A549 (cell line): Measurements from ENCODE around the gene TMEM82. TPM values are rescaled to one million over a fixed set of nuclear protein-coding genes. Genes with fewer than 3 reads are reported as not detected.
"Not testable (repeated sequence)": the region's sequence is repeated elsewhere in the genome, so short reads cannot be mapped to it uniquely, and the experiment has no call there.

Experiments
- ATAC-seq, 2 experiments: fragments of 200-7000 bp in 1 of 2; fragments of >200 bp in 1 of 2; cut with Nextera tagmentation in 1 of 2; cut with Tn5 transposase in 1 of 2; 3 replicates each; pipeline versions ENCODE4 v1.8.0 to v1.9.1; 2018 to 2020; ENCODE audit warnings: mild to moderate bottlenecking in 1 of 2, moderate library complexity in 1 of 2
- CTCF ChIA-PET: fragments of 300-600 bp; sonication (Branson Sonifier 250); formaldehyde crosslinking; extraction: SDS; loops from one replicate; lab custom pipeline; 2021; ENCODE audit warnings: antibody characterized with exemption, inconsistent platforms; lab: Yijun Ruan, JAX
- POLR2A ChIA-PET: fragments of 350-600 bp; formaldehyde crosslinking; extraction: SDS; loops from one replicate; lab custom pipeline; 2021; ENCODE audit warnings: antibody characterized with exemption, inconsistent platforms; lab: Yijun Ruan, JAX
- DNase-seq, 2 experiments: peaks; one replicate each; pipeline versions ENCODE4 v3.0.0 to v3.0.0-alpha.2; 2011 to 2016; ENCODE audit warnings: low read depth in 1 of 2, low spot score in 1 of 2
- FAIRE-seq: peaks from 2 replicates; lab custom pipeline; 2011; peaks lifted over from hg19 to GRCh38; lab: Jason Lieb, UNC
- H3K27ac ChIP-seq, 2 experiments: fragments of >200 bp; sonication (Bioruptor Twin); formaldehyde crosslinking; 3 replicates each; pipeline ENCODE4 v1.5.1; 2016 to 2017
- H3K4me1 ChIP-seq: fragments of >200 bp; sonication (Bioruptor Twin); formaldehyde crosslinking; 3 replicates; pipeline ENCODE4 v1.6.1; 2016
- H3K4me2 ChIP-seq: fragments of >200 bp; sonication (Bioruptor Twin); formaldehyde crosslinking; 3 replicates; pipeline ENCODE4 v1.6.1; 2016
- H3K4me3 ChIP-seq: fragments of >200 bp; sonication (Bioruptor Twin); formaldehyde crosslinking; 3 replicates; pipeline ENCODE4 v1.5.1; 2016
- H3K9me3 ChIP-seq: fragments of >200 bp; sonication (Bioruptor Twin); formaldehyde crosslinking; 3 replicates; pipeline ENCODE4 v1.6.1; 2016
- CHD2 ChIP-seq: fragments of 150-350 bp; IDR thresholded peaks from 2 replicates; pipeline ENCODE4 v1.6.1; 2014; ENCODE audit warnings: low read length; ENCODE audit not compliant: partially characterized antibody
- EHF ChIP-seq: fragments of 250-450 bp; sonication (Bioruptor Pico); IDR thresholded peaks from 2 replicates; pipeline ENCODE4 v1.5.0; 2020; ENCODE audit warnings: mild to moderate bottlenecking
- EHMT2 ChIP-seq: fragments of 200-600 bp; sonication (generic); IDR thresholded peaks from 2 replicates; pipeline ENCODE4 v1.6.1; 2016; ENCODE audit warnings: antibody characterized with exemption, low read depth, mild to moderate bottlenecking, moderate library complexity
- EP300 ChIP-seq, 2 experiments: fragments of >200 bp; sonication (Bioruptor Twin); formaldehyde crosslinking; IDR thresholded peaks; 2 replicates in 1 of 2; 3 replicates in 1 of 2; pipeline ENCODE4 v1.6.1; 2016 to 2017
- ESRRA ChIP-seq: fragments of 150-350 bp; IDR thresholded peaks from 2 replicates; pipeline ENCODE4 v1.6.1; 2014; ENCODE audit warnings: mild to moderate bottlenecking, low read length, borderline replicate concordance
- FOXS1 ChIP-seq: fragments of 250-450 bp; sonication (Bioruptor Pico); IDR thresholded peaks from 2 replicates; pipeline ENCODE4 v1.5.0; 2020; ENCODE audit warnings: mild to moderate bottlenecking, moderate library complexity
- HOXA7 ChIP-seq: fragments of 250-450 bp; sonication (Bioruptor Pico); IDR thresholded peaks from 2 replicates; pipeline ENCODE4 v1.5.0; 2020; ENCODE audit warnings: mild to moderate bottlenecking, moderate library complexity
- HOXB13 ChIP-seq: fragments of 250-450 bp; sonication (Bioruptor Pico); IDR thresholded peaks from 2 replicates; pipeline ENCODE4 v1.5.0; 2020; ENCODE audit warnings: low read depth, mild to moderate bottlenecking, moderate library complexity
- JUNB ChIP-seq: fragments of >200 bp; sonication (Bioruptor Twin); formaldehyde crosslinking; IDR thresholded peaks from 2 replicates; pipeline ENCODE4 v1.6.1; 2016
- NPAS2 ChIP-seq: fragments of 250-450 bp; sonication (Bioruptor Pico); IDR thresholded peaks from 2 replicates; pipeline ENCODE4 v1.8.0; 2022; ENCODE audit warnings: mild to moderate bottlenecking, moderate library complexity, borderline replicate concordance
- RAD21 ChIP-seq, 2 experiments: fragments of >200 bp in 1 of 2; sonication (Bioruptor Twin) in 1 of 2; formaldehyde crosslinking in 1 of 2; IDR thresholded peaks in 1 of 2; conservative IDR thresholded peaks in 1 of 2; 2 replicates in 1 of 2; 3 replicates in 1 of 2; pipeline ENCODE4 v1.6.1; 2012 to 2018; ENCODE audit warnings: inconsistent platforms in 1 of 2
- RCOR1 ChIP-seq: fragments of 150-350 bp; IDR thresholded peaks from 2 replicates; pipeline ENCODE4 v1.6.1; 2014; ENCODE audit warnings: antibody characterized with exemption, low read length, low read depth
- REST ChIP-seq: fragments of 200-600 bp; sonication (generic); IDR thresholded peaks from 2 replicates; pipeline ENCODE4 v1.6.1; 2016; ENCODE audit warnings: antibody characterized with exemption, mild to moderate bottlenecking, moderate library complexity
- RFX5 ChIP-seq: fragments of 450-650 bp; IDR thresholded peaks from 2 replicates; pipeline ENCODE4 v1.7.1; 2014; ENCODE audit warnings: antibody characterized with exemption, mild to moderate bottlenecking, moderate library complexity
- SMC3 ChIP-seq: fragments of >200 bp; sonication (Bioruptor Twin); formaldehyde crosslinking; IDR thresholded peaks from 3 replicates; pipeline ENCODE4 v1.6.1; 2018; ENCODE audit warnings: inconsistent platforms
- TFCP2L1 ChIP-seq: fragments of 250-450 bp; sonication (Bioruptor Pico); IDR thresholded peaks from 2 replicates; pipeline ENCODE4 v1.5.0; 2021; ENCODE audit warnings: mild to moderate bottlenecking
- TP53 ChIP-seq: fragments of 250-450 bp; sonication (Bioruptor Pico); IDR thresholded peaks from 2 replicates; pipeline ENCODE4 v1.5.0; 2021; ENCODE audit warnings: mild to moderate bottlenecking, moderate library complexity
- ZNF302 ChIP-seq: fragments of 250-450 bp; sonication (Bioruptor Pico); IDR thresholded peaks from 2 replicates; pipeline ENCODE4 v1.9.0; 2021; ENCODE audit warnings: inconsistent platforms, mild to moderate bottlenecking, moderate library complexity
- WGBS: methylation state at CpG from one replicate; pipeline ENCODE4 v1.1.6; 2017; ENCODE audit errors: missing lambda C conversion rate; 5-methylcytosine and 5-hydroxymethylcytosine counted together
- polyA plus RNA-seq, 4 experiments: library from polyadenylated mRNA; depleted of rRNA in 3 of 4; stranded (reverse); fragments of >200 nt; fragmentation: RNase III in 1 of 4; extraction: RNeasy Plus Mini Kit Qiagen cat#74134 plus additional on column Dnase treatment in 1 of 4; gene quantifications; 2 replicates in 3 of 4; 3 replicates in 1 of 4; pipeline ENCODE4 v1.2.3, GENCODE V29; 2011 to 2017
- TF ChIP-seq, protein P1 (sequence below): fragments of 150-350 bp; IDR thresholded peaks from 2 replicates; pipeline ENCODE4 v1.6.1; 2014; ENCODE audit warnings: low read depth, mild to moderate bottlenecking, low read length

Gene TMEM82
- polyA plus RNA-seq, 2 of the 4 experiments (the other 2 are of a cell fraction) = not detected

GRCh38 chr1:15698201-15698600, 44.1 kb upstream of the TMEM82 start (continued):
- TF ChIP-seq REST (no peak), JUNB (no peak), RCOR1 (no peak), ESRRA (no peak), HOXB13 (CRISPR knock-in tag) (no peak)
- TF ChIP-seq, all 56 proteins: peak for 0

DNA sequence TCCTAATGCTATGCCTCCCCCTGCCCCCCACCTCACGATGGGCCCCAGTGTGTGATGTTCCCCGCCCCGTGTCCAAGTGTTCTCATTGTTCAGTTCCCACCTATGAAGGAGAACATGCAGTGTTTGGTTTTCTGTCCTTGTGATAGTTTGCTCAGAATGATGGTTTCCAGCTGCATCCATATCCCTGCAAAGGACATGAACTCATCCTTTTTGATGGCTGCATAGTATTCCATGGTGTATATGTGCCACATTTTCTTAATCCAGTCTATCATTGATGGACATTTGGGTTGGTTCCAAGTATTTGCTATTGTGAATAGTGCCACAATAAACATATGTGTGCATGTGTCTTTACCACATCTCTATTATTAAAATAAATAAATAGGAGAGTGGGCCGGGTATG, 43.0 kb upstream of the TMEM82 start:
- DNase-seq, ATAC-seq, CTCF ChIA-PET, POLR2A ChIA-PET, FAIRE-seq, H3K4me3 ChIP-seq, H3K4me1 ChIP-seq, H3K4me2 ChIP-seq, H3K9me3 ChIP-seq, H3K27ac ChIP-seq: not testable (repeated sequence)
- 91% methylated on average over 2 of the region's 4 CpGs for WGBS

DNA sequence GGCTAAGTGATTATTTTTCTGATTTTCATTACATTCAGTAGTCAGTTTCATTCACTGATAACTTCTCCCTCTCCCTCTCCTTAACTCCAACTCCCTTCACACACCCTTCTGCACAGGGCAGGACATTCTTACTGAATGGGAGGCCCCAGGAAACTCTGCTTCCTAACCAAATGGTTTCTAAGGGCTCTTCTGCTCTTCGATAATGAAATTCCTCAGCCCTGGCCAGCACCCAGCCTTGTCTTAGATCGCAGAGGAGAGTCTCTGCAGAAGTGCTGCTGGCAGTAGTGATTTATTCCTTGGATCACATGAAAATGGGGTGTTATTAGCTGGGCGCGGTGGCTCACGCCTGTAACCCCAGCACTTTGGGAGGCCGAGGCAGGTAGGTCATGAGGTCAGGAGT, 41.8 kb upstream of the TMEM82 start:
- 94% methylated on average over 6 of the region's 6 CpGs for WGBS
- POLR2A ChIA-PET = no interaction called here
- CTCF ChIA-PET = no interaction called here
- Histone ChIP-seq H3K4me1 (0 out of 3 replicates have a peak, but pooled peaks cover 4% of the 10 kb centered on the region), H3K27ac (no peak overlapping the region), H3K4me2 (no peak overlapping the region), H3K4me3 (no peak overlapping the region), H3K9me3 (no peaks in the 10 kb centered on the region)
- FAIRE-seq (no peak), ATAC-seq (no peak), DNase-seq (no peak)
- no peak for TF ChIP-seq FOXS1 (CRISPR knock-in tag)

DNA sequence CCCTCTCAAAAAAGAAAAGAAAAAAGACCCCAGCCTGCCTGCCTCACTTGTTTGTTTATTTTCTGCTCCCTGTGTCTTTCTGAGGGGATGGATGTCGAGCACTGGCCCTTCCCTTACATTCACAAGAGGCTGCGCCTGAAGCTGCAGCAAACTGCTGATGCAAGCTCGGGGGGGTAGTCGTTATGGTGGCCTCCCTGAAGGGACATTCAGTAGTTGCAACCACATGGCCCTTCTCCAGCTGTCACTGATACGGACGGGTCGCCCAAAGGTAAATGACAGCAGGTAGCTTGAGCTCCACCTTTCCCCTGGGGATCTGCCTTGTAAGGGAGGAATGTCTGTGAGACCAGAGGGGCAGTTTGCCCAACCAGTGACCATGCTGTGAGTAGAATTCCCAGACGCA, 40.5 kb upstream of the TMEM82 start:
- Histone ChIP-seq H3K27ac (no peak overlapping the region), H3K4me3 (no peak overlapping the region), H3K4me2 (no peak overlapping the region), H3K9me3 (no peaks in the 10 kb centered on the region), H3K4me1 (0 out of 3 replicates have a peak, but pooled peaks cover 4% of the 10 kb centered on the region)
- TF ChIP-seq HOXA7 (CRISPR knock-in tag) = no peak
- TF ChIP-seq RFX5 = no peak
- TF ChIP-seq RCOR1 = no peak
- no peak for TF ChIP-seq EP300 (IDR thresholded peaks at IDR 0.05)
- TF ChIP-seq RAD21 (conservative IDR thresholded peaks at IDR 0.05 in 1 of 2, IDR thresholded peaks at IDR 0.05 in 1 of 2) = no peak
- TF ChIP-seq TFCP2L1 = no peak
- no peak for TF ChIP-seq SMC3
- no peak for TF ChIP-seq ZNF302 (CRISPR knock-in tag)
- TF ChIP-seq CHD2 = no peak
- TF ChIP-seq NPAS2 (CRISPR knock-in tag) = no peak
- TF ChIP-seq, protein P1, sequence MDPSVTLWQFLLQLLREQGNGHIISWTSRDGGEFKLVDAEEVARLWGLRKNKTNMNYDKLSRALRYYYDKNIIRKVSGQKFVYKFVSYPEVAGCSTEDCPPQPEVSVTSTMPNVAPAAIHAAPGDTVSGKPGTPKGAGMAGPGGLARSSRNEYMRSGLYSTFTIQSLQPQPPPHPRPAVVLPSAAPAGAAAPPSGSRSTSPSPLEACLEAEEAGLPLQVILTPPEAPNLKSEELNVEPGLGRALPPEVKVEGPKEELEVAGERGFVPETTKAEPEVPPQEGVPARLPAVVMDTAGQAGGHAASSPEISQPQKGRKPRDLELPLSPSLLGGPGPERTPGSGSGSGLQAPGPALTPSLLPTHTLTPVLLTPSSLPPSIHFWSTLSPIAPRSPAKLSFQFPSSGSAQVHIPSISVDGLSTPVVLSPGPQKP = no peak
- TF ChIP-seq EHF = no peak
- no peak for TF ChIP-seq EHMT2
- TF ChIP-seq TP53 (CRISPR knock-in tag) = no peak
- no peak for ATAC-seq
- CTCF ChIA-PET = interaction anchor here (1.1 to 1.2 kb wide), 2 partner anchors 40 to 175 kb away, joined by 3 read pairs; partner anchors contain the start of gene DNAJC16
- POLR2A ChIA-PET = no interaction called here
- 91% methylated on average over 8 of the region's 8 CpGs for WGBS
- FAIRE-seq = no peak
- no peak for DNase-seq
